HepG2 (cell line): ENCODE measurements around the gene NMRAL1. TPM values are rescaled to one million over a fixed set of nuclear protein-coding genes. Genes with fewer than 3 reads are reported as not detected.
A peak's percentile ranks its signal among the peaks of the same experiment; 100 is the strongest.

Experiments
- FUBP1 ChIP-seq: sonication (generic); formaldehyde crosslinking; IDR thresholded peaks from 2 replicates; pipeline ENCODE4 v1.5.1; 2020; ENCODE audit warnings: missing genetic modification reagents, mild to moderate bottlenecking, borderline replicate concordance
- HIVEP1 ChIP-seq: sonication (generic); formaldehyde crosslinking; IDR thresholded peaks from 2 replicates; pipeline ENCODE4 v1.4.0; 2020; ENCODE audit warnings: mild to moderate bottlenecking, missing genetic modification reagents
- KDM5A ChIP-seq: fragments of 200-600 bp; sonication (generic); IDR thresholded peaks from 2 replicates; pipeline ENCODE4 v1.7.0; 2018; ENCODE audit warnings: antibody characterized with exemption, mild to moderate bottlenecking, low read length, borderline replicate concordance
- MAFK ChIP-seq, 2 experiments: IDR thresholded peaks in 1 of 2; conservative IDR thresholded peaks in 1 of 2; 2 replicates each; pipeline ENCODE4 v1.6.1; 2011; ENCODE audit warnings: improper control_type of control experiment in 2 of 2, low read length in 2 of 2
- NFYC ChIP-seq: IDR thresholded peaks from 2 replicates; pipeline ENCODE4 v1.6.1; 2016; ENCODE audit warnings: missing genetic modification reagents, missing compliant biosample characterization
- PHF8 ChIP-seq: sonication (generic); formaldehyde crosslinking; IDR thresholded peaks from 2 replicates; pipeline ENCODE4 v1.5.0; 2020; ENCODE audit warnings: missing genetic modification reagents
- SAP130 ChIP-seq: IDR thresholded peaks from 2 replicates; pipeline ENCODE4 v1.6.1; 2016; ENCODE audit warnings: low read depth
- SCMH1 ChIP-seq: sonication (generic); formaldehyde crosslinking; IDR thresholded peaks from 2 replicates; pipeline ENCODE4 v1.9.0; 2021; ENCODE audit warnings: missing genetic modification reagents, mild to moderate bottlenecking, borderline replicate concordance
- USF2 ChIP-seq, 2 experiments: sonication (generic) in 1 of 2; formaldehyde crosslinking in 1 of 2; IDR thresholded peaks; 2 replicates each; pipeline versions ENCODE4 v1.5.1 to v1.6.1; 2011 to 2020; ENCODE audit warnings: borderline replicate concordance in 1 of 2, low read depth in 1 of 2, low read length in 1 of 2, mild to moderate bottlenecking in 1 of 2, missing genetic modification reagents in 1 of 2, moderate library complexity in 1 of 2
- ZFP36L1 ChIP-seq: sonication (generic); formaldehyde crosslinking; IDR thresholded peaks from 2 replicates; pipeline ENCODE4 v1.8.0; 2022; ENCODE audit warnings: mild to moderate bottlenecking, missing genetic modification reagents, moderate library complexity
- ZFX ChIP-seq: sonication (generic); formaldehyde crosslinking; IDR thresholded peaks from 2 replicates; pipeline ENCODE4 v1.4.0; 2020; ENCODE audit warnings: mild to moderate bottlenecking, low read depth, missing genetic modification reagents, moderate library complexity
- ZFY ChIP-seq: sonication (generic); formaldehyde crosslinking; IDR thresholded peaks from 2 replicates; pipeline ENCODE4 v1.4.0; 2020; ENCODE audit warnings: missing genetic modification reagents
- ZGPAT ChIP-seq: IDR thresholded peaks from 2 replicates; pipeline ENCODE4 v1.6.1; 2016; ENCODE audit warnings: mild to moderate bottlenecking
- ZNF12 ChIP-seq: sonication (generic); formaldehyde crosslinking; IDR thresholded peaks from 2 replicates; pipeline ENCODE4 v1.5.0; 2020; ENCODE audit warnings: missing genetic modification reagents
- ZNF136 ChIP-seq: sonication (generic); formaldehyde crosslinking; IDR thresholded peaks from 2 replicates; pipeline ENCODE4 v1.8.1; 2022; ENCODE audit warnings: low read depth, mild to moderate bottlenecking, moderate library complexity, missing genetic modification reagents
- ZNF280D ChIP-seq: sonication (generic); formaldehyde crosslinking; IDR thresholded peaks from 2 replicates; pipeline ENCODE4 v1.5.1; 2020; ENCODE audit warnings: mild to moderate bottlenecking, missing genetic modification reagents
- ZNF446 ChIP-seq: sonication (generic); formaldehyde crosslinking; IDR thresholded peaks from 2 replicates; pipeline ENCODE4 v1.5.0; 2020; ENCODE audit warnings: mild to moderate bottlenecking, missing genetic modification reagents
- ZNF792 ChIP-seq: IDR thresholded peaks from 2 replicates; pipeline ENCODE4 v1.6.1; 2016
- ZNF841 ChIP-seq: sonication (generic); formaldehyde crosslinking; IDR thresholded peaks from 2 replicates; pipeline ENCODE4 v1.8.1; 2023; ENCODE audit warnings: missing genetic modification reagents, borderline replicate concordance
- ZSCAN21 ChIP-seq: sonication (generic); formaldehyde crosslinking; IDR thresholded peaks from 2 replicates; pipeline ENCODE4 v1.8.0; 2022; ENCODE audit warnings: mild to moderate bottlenecking, missing genetic modification reagents, moderate library complexity, borderline replicate concordance
- polyA plus RNA-seq, 8 experiments: library from polyadenylated mRNA; depleted of rRNA in 3 of 8; stranded (reverse) in 7 of 8; unstranded in 1 of 8; fragments of >200 nt; fragmentation: Illumina TruSeq in 4 of 8; extraction: Trizol in 4 of 8; gene quantifications; 2 replicates each; pipeline versions ENCODE4 v1.2.1 to v1.2.3, GENCODE V29; 2011 to 2016; ENCODE audit warnings: low read depth in 4 of 8, missing spikeins in 1 of 8, mixed read lengths in 1 of 8; ENCODE audit not compliant: insufficient read depth in 1 of 8
- total RNA-seq, 5 experiments: library from RNA; depleted of rRNA; stranded (reverse); fragments of >200 nt; fragmentation: Illumina TruSeq; extraction: Trizol; gene quantifications; 2 replicates each; pipeline ENCODE4 v1.2.3, GENCODE V29; 2016; ENCODE audit warnings: low read depth in 1 of 5

The NMRAL1 gene
- total and polyA plus RNA-seq, 2 of the 13 experiments (the other 11 are each of a cell fraction or from before 2014, with no cell fraction given), result 30.8 to 33.1 TPM

- TF ChIP-seq ZFP36L1 (CRISPR knock-in tag) (peak; percentile 66; the same call in 1 of the 2 replicates), ZNF792 (CRISPR knock-in tag) (0 out of 2 replicates have a peak, but pooled peaks have one; percentile 24), HIVEP1 (CRISPR knock-in tag) (0 out of 2 replicates have a peak, but pooled peaks have one; percentile 31), ZFY (CRISPR knock-in tag) (peak; percentile 64), FUBP1 (no peak), NFYC (CRISPR knock-in tag) (no peak), ZSCAN21 (CRISPR knock-in tag) (peak; percentile 64; the same call in 1 of the 2 replicates), ZNF12 (CRISPR knock-in tag) (peak; percentile 71; the same call in 1 of the 2 replicates), ZGPAT (CRISPR knock-in tag) (peak; percentile 87), ZNF280D (CRISPR knock-in tag) (0 out of 2 replicates have a peak, but pooled peaks have one; percentile 26), SAP130 (CRISPR knock-in tag) (peak; percentile 79), USF2 (IDR thresholded peaks at IDR 0.05; ENCODE audit: low read depth, low read length) (no peak), USF2 (CRISPR knock-in tag; IDR thresholded peaks at IDR 0.05; ENCODE audit: borderline replicate concordance) (peak; percentile 24; the same call in 1 of the 2 replicates), KDM5A (no peak), PHF8 (peak; percentile 46; the same call in 1 of the 2 replicates), ZNF841 (CRISPR knock-in tag) (no peak), ZFX (CRISPR knock-in tag) (peak; percentile 80), MAFK (conservative IDR thresholded peaks at IDR 0.05 in 1 of 2, IDR thresholded peaks at IDR 0.05 in 1 of 2; ENCODE audit: low read length in 2 of 2) (no peak), SCMH1 (CRISPR knock-in tag) (no peak), ZNF446 (CRISPR knock-in tag) (no peak), ZNF136 (peak; percentile 70; the same call in 1 of the 2 replicates)
Measured at GRCh38 chr16:4461250-4462085, 13.0 kb downstream of the NMRAL1 start (continued).
